ENCODE results near the gene SLC17A9.

Gene SLC17A9

DNA sequence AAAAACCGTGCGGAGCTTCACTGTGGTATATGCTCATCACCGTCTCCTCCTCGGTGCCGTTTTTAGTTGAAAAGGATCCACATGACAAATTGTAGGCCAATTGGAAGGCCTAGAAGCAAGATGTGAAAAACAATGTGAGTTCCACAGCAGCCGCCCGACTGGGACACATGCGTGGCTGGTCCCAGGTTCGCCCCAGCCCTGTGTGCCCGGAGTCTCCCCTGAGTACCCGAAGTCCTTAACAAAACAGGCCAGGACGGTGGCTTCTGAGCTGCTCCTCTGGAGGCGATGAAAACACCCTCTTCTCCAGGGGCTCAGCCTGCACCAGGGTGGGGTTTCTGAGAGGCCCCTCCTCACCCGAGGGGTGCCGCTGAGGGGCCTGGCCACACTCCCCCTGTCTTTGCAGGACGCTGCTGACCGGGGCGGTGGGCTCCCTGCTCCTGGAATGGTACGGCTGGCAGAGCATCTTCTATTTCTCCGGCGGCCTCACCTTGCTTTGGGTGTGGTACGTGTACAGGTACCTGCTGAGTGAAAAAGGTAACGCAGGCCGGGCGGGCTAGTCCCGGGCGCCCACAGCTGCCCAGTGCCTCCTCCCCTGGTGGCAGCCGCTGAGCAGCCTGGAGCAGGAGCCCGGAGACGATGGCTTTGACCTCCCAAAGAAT, 9.8 kb downstream of the SLC17A9 start:
- no peak for DNase-seq
- H3K18ac ChIP-seq (ENCODE audit: low read length): no peak overlapping the region
- no peak overlapping the region for H3K27ac ChIP-seq (ENCODE audit: low read depth, low read length)
- no peak overlapping the region for H3K4me3 ChIP-seq (ENCODE audit: low read length)
- no peaks in the 10 kb centered on the region for H3K4me1 ChIP-seq (ENCODE audit: control insufficient read depth, low read depth, low read length)
- H3K4me2 ChIP-seq (ENCODE audit: low read length): no peak overlapping the region
- H2BK5ac ChIP-seq (ENCODE audit: low read length): no peak overlapping the region
- WGBS (ENCODE audit: extremely low coverage, insufficient coverage, low lambda C conversion rate): no CpG with 5 or more reads among the region's 30 CpGs
- no peaks in the 10 kb centered on the region for H3K79me1 ChIP-seq (ENCODE audit: low read length)
- no peak overlapping the region for H2BK15ac ChIP-seq (replicated peaks; ENCODE audit: low read depth)
- H3K4ac ChIP-seq (ENCODE audit: low read depth, low read length): no peak overlapping the region
- H2BK120ac ChIP-seq (ENCODE audit: low read depth, low read length): no peak overlapping the region
- no peaks in the 10 kb centered on the region for H3K79me2 ChIP-seq (ENCODE audit: control insufficient read depth, insufficient read depth, low read length)
- H4K5ac ChIP-seq (ENCODE audit: low read length): no peak overlapping the region
- H4K8ac ChIP-seq (ENCODE audit: low read depth, low read length): no peak overlapping the region
- no peak overlapping the region for H2AK5ac ChIP-seq (ENCODE audit: low read length)
- peaks cover 4% of the 10 kb centered on the region for H3K36me3 ChIP-seq (ENCODE audit: control insufficient read depth, insufficient read depth, low read length)
- no peak overlapping the region for H3K56ac ChIP-seq (ENCODE audit: low read length)
- H3K9ac ChIP-seq (ENCODE audit: low read length): no peak overlapping the region
- H3K27me3 ChIP-seq (ENCODE audit: insufficient read depth, low read length, poor library complexity): no peaks in the 10 kb centered on the region
- no peak overlapping the region for H3K23ac ChIP-seq (ENCODE audit: low read length)

DNA sequence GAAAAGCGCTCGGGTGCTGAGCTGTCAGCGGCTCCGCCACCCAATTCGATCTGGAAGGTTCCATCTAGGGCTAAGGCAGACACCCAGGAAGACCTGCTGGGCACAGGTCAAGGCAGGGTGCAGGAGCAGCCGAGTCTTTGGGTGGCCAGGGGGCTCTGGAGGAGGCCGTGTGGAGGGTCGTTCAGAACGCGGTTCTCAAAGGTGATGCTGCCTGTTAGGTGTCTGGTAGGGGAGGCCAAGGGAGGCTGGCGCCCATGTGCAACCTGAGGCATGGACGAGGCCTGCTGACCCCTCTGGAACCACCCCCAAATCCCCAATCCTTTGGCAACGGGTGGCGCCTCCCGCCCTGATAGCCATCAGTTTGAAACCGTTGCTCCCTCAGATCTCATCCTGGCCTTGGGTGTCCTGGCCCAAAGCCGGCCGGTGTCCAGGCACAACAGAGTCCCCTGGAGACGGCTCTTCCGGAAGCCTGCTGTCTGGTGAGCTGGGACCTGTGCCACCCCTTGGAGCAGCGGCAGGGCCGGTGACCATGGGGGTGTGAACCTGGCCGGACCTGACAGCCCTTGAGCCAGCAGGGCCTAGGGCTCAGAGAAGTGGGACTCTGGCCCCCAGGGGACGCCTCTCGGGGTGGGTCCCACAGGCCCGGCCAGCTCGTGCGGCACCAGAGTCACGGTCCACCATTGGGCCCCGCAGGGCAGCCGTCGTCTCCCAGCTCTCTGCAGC, 10.5 kb downstream of the SLC17A9 start:
- H3K4me1 ChIP-seq (ENCODE audit: control insufficient read depth, low read depth, low read length): no peaks in the 10 kb centered on the region
- peaks cover 2% of the 10 kb centered on the region for H3K36me3 ChIP-seq (ENCODE audit: control insufficient read depth, insufficient read depth, low read length)
- no peaks in the 10 kb centered on the region for H3K27me3 ChIP-seq (ENCODE audit: insufficient read depth, low read length, poor library complexity)
- H2AK5ac ChIP-seq (ENCODE audit: low read length): no peak overlapping the region
- no peak overlapping the region for H3K27ac ChIP-seq (ENCODE audit: low read depth, low read length)
- no peak overlapping the region for H2BK5ac ChIP-seq (ENCODE audit: low read length)
- H4K8ac ChIP-seq (ENCODE audit: low read depth, low read length): no peak overlapping the region
- H3K4ac ChIP-seq (ENCODE audit: low read depth, low read length): no peak overlapping the region
- no peak overlapping the region for H2BK15ac ChIP-seq (replicated peaks; ENCODE audit: low read depth)
- no peak overlapping the region for H4K5ac ChIP-seq (ENCODE audit: low read length)
- no peak overlapping the region for H2BK120ac ChIP-seq (ENCODE audit: low read depth, low read length)
- no peak overlapping the region for H3K4me3 ChIP-seq (ENCODE audit: low read length)
- H3K79me1 ChIP-seq (ENCODE audit: low read length): no peaks in the 10 kb centered on the region
- DNase-seq: no peak
- H3K79me2 ChIP-seq (ENCODE audit: control insufficient read depth, insufficient read depth, low read length): no peaks in the 10 kb centered on the region
- H3K18ac ChIP-seq (ENCODE audit: low read length): no peak overlapping the region
- no peak overlapping the region for H3K9ac ChIP-seq (ENCODE audit: low read length)
- WGBS (ENCODE audit: extremely low coverage, insufficient coverage, low lambda C conversion rate): no CpG with 5 or more reads among the region's 32 CpGs
- no peak overlapping the region for H3K23ac ChIP-seq (ENCODE audit: low read length)
- no peak overlapping the region for H3K56ac ChIP-seq (ENCODE audit: low read length)
- no peak overlapping the region for H3K4me2 ChIP-seq (ENCODE audit: low read length)

DNA sequence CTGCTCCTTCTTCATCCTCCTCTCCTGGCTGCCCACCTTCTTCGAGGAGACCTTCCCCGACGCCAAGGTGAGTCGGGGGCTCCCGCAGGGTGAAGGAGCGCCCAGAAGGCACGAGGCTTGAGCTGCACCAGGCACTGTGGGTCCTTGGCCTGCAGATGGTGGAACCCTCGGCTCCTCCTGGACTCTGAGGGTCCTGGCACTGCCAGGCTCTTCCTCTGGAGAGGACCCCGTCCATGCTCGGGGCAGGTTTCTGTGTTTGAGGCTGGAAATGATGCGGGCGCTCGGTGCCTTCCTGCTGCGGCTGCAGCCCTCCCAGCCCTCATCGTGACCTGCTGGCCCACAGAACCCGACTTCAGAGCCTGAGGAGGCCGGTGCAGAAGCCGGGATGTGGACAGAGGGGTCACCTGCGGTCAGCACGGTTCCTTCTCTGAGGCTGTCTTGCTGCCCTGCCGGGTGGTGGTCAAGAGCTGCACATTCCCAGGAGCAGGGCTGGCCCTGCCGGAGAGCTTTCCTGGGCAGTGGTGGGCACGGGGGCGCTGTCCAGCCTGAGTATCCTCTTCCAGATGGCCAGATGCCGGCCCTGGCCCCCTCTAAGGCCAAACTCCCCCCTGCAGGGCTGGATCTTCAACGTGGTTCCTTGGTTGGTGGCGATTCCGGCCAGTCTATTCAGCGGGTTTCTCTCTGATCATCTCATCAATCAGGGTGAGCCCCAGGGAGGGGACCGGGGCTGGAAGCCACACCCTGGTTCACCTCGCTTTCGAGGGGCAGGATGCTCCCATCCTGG, 11.3 kb downstream of the SLC17A9 start:
- H4K8ac ChIP-seq (ENCODE audit: low read depth, low read length): no peak overlapping the region
- no CpG with 5 or more reads among the region's 32 CpGs for WGBS (ENCODE audit: extremely low coverage, insufficient coverage, low lambda C conversion rate)
- H3K4ac ChIP-seq (ENCODE audit: low read depth, low read length): no peak overlapping the region
- no peak for DNase-seq
- no peak overlapping the region for H3K56ac ChIP-seq (ENCODE audit: low read length)
- peaks cover 2% of the 10 kb centered on the region for H3K36me3 ChIP-seq (ENCODE audit: control insufficient read depth, insufficient read depth, low read length)
- no peak overlapping the region for H3K4me2 ChIP-seq (ENCODE audit: low read length)
- H3K4me1 ChIP-seq (ENCODE audit: control insufficient read depth, low read depth, low read length): no peaks in the 10 kb centered on the region
- H3K27me3 ChIP-seq (ENCODE audit: insufficient read depth, low read length, poor library complexity): no peaks in the 10 kb centered on the region
- no peak overlapping the region for H4K5ac ChIP-seq (ENCODE audit: low read length)
- no peak overlapping the region for H3K9ac ChIP-seq (ENCODE audit: low read length)
- H2BK5ac ChIP-seq (ENCODE audit: low read length): no peak overlapping the region
- no peaks in the 10 kb centered on the region for H3K79me1 ChIP-seq (ENCODE audit: low read length)
- H3K79me2 ChIP-seq (ENCODE audit: control insufficient read depth, insufficient read depth, low read length): no peaks in the 10 kb centered on the region
- no peak overlapping the region for H3K27ac ChIP-seq (ENCODE audit: low read depth, low read length)
- no peak overlapping the region for H2BK120ac ChIP-seq (ENCODE audit: low read depth, low read length)
- no peak overlapping the region for H2AK5ac ChIP-seq (ENCODE audit: low read length)
- no peak overlapping the region for H3K18ac ChIP-seq (ENCODE audit: low read length)
- H3K23ac ChIP-seq (ENCODE audit: low read length): no peak overlapping the region
- H3K4me3 ChIP-seq (ENCODE audit: low read length): no peak overlapping the region
- H2BK15ac ChIP-seq (replicated peaks; ENCODE audit: low read depth): no peak overlapping the region

DNA sequence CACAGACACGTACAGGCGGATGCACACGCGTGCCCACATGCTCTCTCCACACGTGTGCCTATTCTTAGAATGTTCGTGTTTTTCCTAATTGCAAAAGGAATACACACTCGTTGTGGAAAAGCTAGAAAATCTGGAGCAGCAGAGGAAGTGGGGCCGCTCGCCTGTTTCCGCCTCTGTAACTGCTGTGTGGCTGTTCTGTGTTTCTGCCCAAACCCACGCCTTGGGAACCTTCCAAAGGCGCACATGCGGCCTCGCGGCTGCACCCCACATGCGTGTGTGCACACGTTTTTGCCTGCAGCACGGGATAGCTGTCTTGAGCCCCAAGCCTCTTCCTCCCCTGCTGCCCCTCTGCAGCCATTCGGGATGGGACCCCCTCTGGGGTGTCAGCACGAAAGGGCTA, 12.2 kb downstream of the SLC17A9 start:
- Histone ChIP-seq H3K4ac (ENCODE audit: low read depth, low read length) (no peak overlapping the region), H3K27ac (ENCODE audit: low read depth, low read length) (no peak overlapping the region), H3K4me3 (ENCODE audit: low read length) (no peak overlapping the region)

GRCh38 chr20:62965363-62965771, 12.9 kb downstream of the SLC17A9 start:
- Histone ChIP-seq H3K4me3 (ENCODE audit: low read length) (no peak overlapping the region), H3K23ac (ENCODE audit: low read length) (no peak overlapping the region), H3K36me3 (ENCODE audit: control insufficient read depth, insufficient read depth, low read length) (no peaks in the 10 kb centered on the region), H3K4me2 (ENCODE audit: low read length) (no peak overlapping the region), H4K5ac (ENCODE audit: low read length) (no peak overlapping the region), H3K4ac (ENCODE audit: low read depth, low read length) (no peak overlapping the region), H3K56ac (ENCODE audit: low read length) (no peak overlapping the region), H2BK15ac (replicated peaks; ENCODE audit: low read depth) (no peak overlapping the region), H3K4me1 (ENCODE audit: control insufficient read depth, low read depth, low read length) (no peaks in the 10 kb centered on the region), H4K8ac (ENCODE audit: low read depth, low read length) (no peak overlapping the region), H2AK5ac (ENCODE audit: low read length) (no peak overlapping the region), H2BK5ac (ENCODE audit: low read length) (no peak overlapping the region), H3K27ac (ENCODE audit: low read depth, low read length) (no peak overlapping the region), H3K79me2 (ENCODE audit: control insufficient read depth, insufficient read depth, low read length) (no peaks in the 10 kb centered on the region), H3K27me3 (ENCODE audit: insufficient read depth, low read length, poor library complexity) (no peaks in the 10 kb centered on the region), H3K18ac (ENCODE audit: low read length) (no peak overlapping the region), H2BK120ac (ENCODE audit: low read depth, low read length) (no peak overlapping the region), H3K9ac (ENCODE audit: low read length) (no peak overlapping the region), H3K79me1 (ENCODE audit: low read length) (no peaks in the 10 kb centered on the region)
- no CpG with 5 or more reads among the region's 19 CpGs for WGBS (ENCODE audit: extremely low coverage, insufficient coverage, low lambda C conversion rate)
- DNase-seq: no peak

More for the DNA sequence above, 12.2 kb downstream of the SLC17A9 start:
- Histone ChIP-seq H3K79me1 (ENCODE audit: low read length) (no peaks in the 10 kb centered on the region), H2AK5ac (ENCODE audit: low read length) (no peak overlapping the region), H3K4me1 (ENCODE audit: control insufficient read depth, low read depth, low read length) (no peaks in the 10 kb centered on the region), H4K5ac (ENCODE audit: low read length) (no peak overlapping the region), H3K27me3 (ENCODE audit: insufficient read depth, low read length, poor library complexity) (no peaks in the 10 kb centered on the region), H3K79me2 (ENCODE audit: control insufficient read depth, insufficient read depth, low read length) (no peaks in the 10 kb centered on the region), H2BK120ac (ENCODE audit: low read depth, low read length) (no peak overlapping the region), H3K23ac (ENCODE audit: low read length) (no peak overlapping the region), H3K4me2 (ENCODE audit: low read length) (no peak overlapping the region), H3K9ac (ENCODE audit: low read length) (no peak overlapping the region), H3K56ac (ENCODE audit: low read length) (no peak overlapping the region), H2BK15ac (replicated peaks; ENCODE audit: low read depth) (no peak overlapping the region), H2BK5ac (ENCODE audit: low read length) (no peak overlapping the region), H3K36me3 (ENCODE audit: control insufficient read depth, insufficient read depth, low read length) (peaks cover 2% of the 10 kb centered on the region), H3K18ac (ENCODE audit: low read length) (no peak overlapping the region), H4K8ac (ENCODE audit: low read depth, low read length) (no peak overlapping the region)
- WGBS (ENCODE audit: extremely low coverage, insufficient coverage, low lambda C conversion rate): no CpG with 5 or more reads among the region's 20 CpGs
- DNase-seq: no peak
